CD4-positive, alpha-beta T cell (primary cell): Measurements from ENCODE around the gene NR5A2. TPM values are rescaled to one million over a fixed set of nuclear protein-coding genes. Genes with fewer than 3 reads are reported as not detected.

ENCODE experiments used
- ATAC-seq: fragments of 200-7000 bp; cut with Tn5 transposase; one replicate; pipeline ENCODE4 v1.10.0; 2022; ENCODE audit warnings: mild to moderate bottlenecking; ENCODE audit not compliant: poor library complexity
- CTCF ChIA-PET: fragments of 350-600 bp; sonication (Branson Sonifier 250); formaldehyde crosslinking; loops from one replicate; lab custom pipeline; 2021; ENCODE audit warnings: antibody characterized with exemption, inconsistent platforms; lab: Charles Lee
- POLR2A ChIA-PET: fragments of 350-600 bp; sonication (Branson Sonifier 250); formaldehyde crosslinking; loops from one replicate; lab custom pipeline; 2021; ENCODE audit warnings: antibody characterized with exemption, inconsistent platforms; lab: Charles Lee
- DNase-seq, 14 experiments: peaks; one replicate each; pipeline ENCODE4 v3.0.0-alpha.2; 2013 to 2020; ENCODE audit warnings: mixed read lengths in 2 of 14
- H3K27ac ChIP-seq, 2 donors: one replicate each; pipeline versions ENCODE4 v1.5.1 to v1.7.0; 2013; ENCODE audit warnings: low read length in 2 of 2, low read depth in 1 of 2, mild to moderate bottlenecking in 1 of 2
- H3K27me3 ChIP-seq, 2 experiments: 1 replicate in 1 of 2; 2 replicates in 1 of 2; pipeline versions ENCODE4 v1.6.1 to v1.7.0; 2013; ENCODE audit warnings: low read length in 2 of 2, control low read depth in 1 of 2, mild to moderate bottlenecking in 1 of 2, moderate library complexity in 1 of 2; ENCODE audit not compliant: insufficient read depth in 2 of 2, control insufficient read depth in 1 of 2
- H3K36me3 ChIP-seq: one replicate; pipeline ENCODE4 v1.6.1; 2013; ENCODE audit warnings: low read length, control low read depth; ENCODE audit not compliant: insufficient read depth
- H3K4me1 ChIP-seq: one replicate; pipeline ENCODE4 v1.6.1; 2013; ENCODE audit warnings: low read length, control low read depth; ENCODE audit not compliant: insufficient read depth
- H3K4me3 ChIP-seq: one replicate; pipeline ENCODE4 v1.5.1; 2013; ENCODE audit warnings: mild to moderate bottlenecking, low read length, moderate library complexity
- H3K9me3 ChIP-seq, 2 experiments: 1 replicate in 1 of 2; 2 replicates in 1 of 2; pipeline versions ENCODE4 v1.6.1 to v1.7.0; 2013; ENCODE audit warnings: low read length in 2 of 2, mild to moderate bottlenecking in 2 of 2, control low read depth in 1 of 2, moderate library complexity in 1 of 2; ENCODE audit not compliant: control insufficient read depth in 1 of 2, insufficient read depth in 1 of 2
- H3K27ac Mint-ChIP-seq: one replicate; pipeline ENCODE4 v1.8.0; 2020; ENCODE audit warnings: mixed read lengths
- H3K27me3 Mint-ChIP-seq: one replicate; pipeline ENCODE4 v1.8.0; 2021; ENCODE audit warnings: mixed read lengths
- H3K36me3 Mint-ChIP-seq: one replicate; pipeline ENCODE4 v1.8.0; 2021; ENCODE audit warnings: low read depth, mixed read lengths
- H3K4me1 Mint-ChIP-seq: one replicate; pipeline ENCODE4 v1.8.0; 2021; ENCODE audit warnings: low read depth, mixed read lengths
- H3K4me3 Mint-ChIP-seq: one replicate; pipeline ENCODE4 v1.8.0; 2020; ENCODE audit warnings: mild to moderate bottlenecking, mixed read lengths
- H3K9me3 Mint-ChIP-seq: one replicate; pipeline ENCODE4 v1.8.0; 2020; ENCODE audit warnings: mixed read lengths
- CTCF ChIP-seq: fragments of 200-600 bp; IDR thresholded peaks from one replicate; pipeline ENCODE4 v1.8.0; 2022; ENCODE audit warnings: antibody characterized with exemption, mild to moderate bottlenecking
- intact Hi-C, 2 experiments: fragments of 100-400 bp; cut with DNase I in 1 of 2; cut with micrococcal nuclease in 1 of 2; formaldehyde crosslinking; loops; one replicate each; pipeline versions ENCODE4 v1.15.1 to v1.9.0; 2023 to 2025; cut with DNase I, micrococcal nuclease
- total RNA-seq, 174 experiments: library from RNA in 2 of 174; stranded (reverse) in 2 of 174; gene quantifications; one replicate each; pipeline ENCODE4 v1.2.3 and lab custom pipeline; 2021 to 2026

NR5A2 gene
- total RNA-seq, 2 experiments from 2014 or later = not detected

DNA sequence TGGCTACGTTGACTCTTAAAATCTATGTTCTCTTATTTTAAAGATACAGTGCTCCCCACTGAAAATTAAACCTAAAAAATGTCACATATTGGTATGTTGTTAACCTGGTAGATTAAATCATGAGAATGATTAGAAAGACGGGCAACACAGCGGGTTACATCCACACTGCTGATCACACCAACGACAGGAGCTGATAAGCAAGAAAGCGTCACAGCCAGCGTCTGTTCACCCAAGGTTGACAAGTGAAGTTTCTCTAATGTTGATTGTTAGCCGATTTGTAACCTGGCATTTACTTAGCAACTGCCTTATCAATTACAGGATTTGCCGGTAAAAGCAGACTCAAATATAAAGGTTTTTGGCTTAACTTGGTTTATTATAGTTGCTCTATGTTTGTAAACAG, 149.3 kb downstream of the NR5A2 start:
- Mint-ChIP-seq H3K4me3 (no peak overlapping the region), H3K27ac (no peak overlapping the region), H3K36me3 (no peaks in the 10 kb centered on the region), H3K4me1 (no peaks in the 10 kb centered on the region), H3K27me3 (peaks cover 3% of the 10 kb centered on the region), H3K9me3 (no peaks in the 10 kb centered on the region)
- Histone ChIP-seq H3K4me1 (no peaks in the 10 kb centered on the region), H3K27ac (no peak overlapping the region), H3K27me3 (no peaks in the 10 kb centered on the region), H3K4me3 (no peak overlapping the region), H3K9me3 (no peaks in the 10 kb centered on the region), H3K36me3 (no peaks in the 10 kb centered on the region)
- intact Hi-C loops = no loop called here
- TF ChIP-seq CTCF = no peak
- ChIA-PET CTCF (interaction anchor here (1.0 kb wide), 1 partner anchor 14 kb away, joined by 3 read pairs; no protein-coding TSS in a partner anchor), POLR2A (no interaction called here)
- no peak for ATAC-seq
- no peak for DNase-seq

GRCh38 chr1:200178340-200178739, 150.8 kb downstream of the NR5A2 start:
- Histone ChIP-seq H3K4me1 (no peaks in the 10 kb centered on the region), H3K9me3 (no peaks in the 10 kb centered on the region), H3K36me3 (no peaks in the 10 kb centered on the region), H3K4me3 (no peak overlapping the region), H3K27me3 (peaks cover 0 to 4% of the 10 kb centered on the region in 2 experiments), H3K27ac (no peak overlapping the region)
- no peak overlapping the region for H3K4me3 Mint-ChIP-seq
- DNase-seq (no peak), ATAC-seq (no peak)
- no peak for TF ChIP-seq CTCF
- no peak overlapping the region for H3K27ac Mint-ChIP-seq
- peaks cover 3% of the 10 kb centered on the region for H3K27me3 Mint-ChIP-seq
- H3K9me3 Mint-ChIP-seq = no peaks in the 10 kb centered on the region
- POLR2A ChIA-PET = no interaction called here
- H3K36me3 Mint-ChIP-seq = no peaks in the 10 kb centered on the region
- CTCF ChIA-PET = no interaction called here
- intact Hi-C loops = no loop called here
- H3K4me1 Mint-ChIP-seq = no peaks in the 10 kb centered on the region

DNA sequence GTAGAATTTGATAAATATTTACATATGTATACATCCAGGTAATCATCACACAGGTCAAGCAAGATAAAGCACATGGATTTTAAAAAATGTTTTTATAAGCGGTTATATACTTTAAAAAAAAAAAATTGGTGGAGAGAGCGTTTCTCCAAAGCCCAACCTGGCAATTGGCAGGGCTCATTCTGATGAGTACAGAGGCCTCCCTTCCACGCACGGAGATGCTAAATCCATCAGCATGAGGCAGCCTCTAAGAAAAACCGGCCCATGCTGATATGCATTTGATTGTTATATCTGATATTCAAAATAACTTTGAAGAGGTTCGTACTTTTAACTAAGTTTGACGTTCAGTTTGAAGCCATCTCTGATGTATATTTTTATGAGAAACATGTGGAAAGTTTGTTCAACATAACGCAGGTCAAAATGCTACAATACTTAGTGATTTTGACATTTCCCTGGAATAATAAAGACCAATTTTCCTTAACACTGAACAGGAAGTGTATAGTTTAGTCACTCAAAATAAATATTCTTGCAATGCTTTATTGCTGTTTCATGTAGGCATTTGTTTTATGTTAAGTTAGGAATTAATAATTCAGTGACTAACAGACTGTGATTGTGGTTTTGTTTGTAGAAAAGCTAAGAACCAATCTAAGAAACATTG, 151.7 kb downstream of the NR5A2 start:
- no peak for DNase-seq
- ChIA-PET POLR2A (no interaction called here), CTCF (no interaction called here)
- H3K27ac Mint-ChIP-seq = no peak overlapping the region
- Histone ChIP-seq H3K27me3 (peaks cover 0 to 4% of the 10 kb centered on the region in 2 experiments), H3K4me1 (no peaks in the 10 kb centered on the region), H3K27ac (no peak overlapping the region), H3K36me3 (no peaks in the 10 kb centered on the region), H3K4me3 (no peak overlapping the region), H3K9me3 (no peaks in the 10 kb centered on the region)
- H3K36me3 Mint-ChIP-seq = no peaks in the 10 kb centered on the region
- no peak for ATAC-seq
- H3K27me3 Mint-ChIP-seq = peaks cover 7% of the 10 kb centered on the region
- peaks cover 4% of the 10 kb centered on the region for H3K4me1 Mint-ChIP-seq
- intact Hi-C loops = no loop called here
- H3K4me3 Mint-ChIP-seq = no peak overlapping the region
- TF ChIP-seq CTCF = no peak
- H3K9me3 Mint-ChIP-seq = no peaks in the 10 kb centered on the region
